Keratinocyte (primary cell): ENCODE measurements around the gene UGT2B28. TPM values are rescaled to one million over a fixed set of nuclear protein-coding genes. Genes with fewer than 3 reads are reported as not detected.
"Not testable (repeated sequence)": the region's sequence is repeated elsewhere in the genome, so short reads cannot be mapped to it uniquely, and the experiment has no call there.

ENCODE experiments used
- DNase-seq: peaks from one replicate; pipeline ENCODE4 v3.0.0-alpha.2; 2011; ENCODE audit warnings: low read depth, missing footprints, low spot score
- FAIRE-seq: peaks from 2 replicates; lab custom pipeline; 2011; peaks lifted over from hg19 to GRCh38; lab: Jason Lieb, UNC
- H2AFZ ChIP-seq: 2 replicates; pipeline ENCODE4 v1.6.0; 2012; ENCODE audit warnings: low read length, control low read depth, inconsistent platforms; ENCODE audit not compliant: control insufficient read depth
- H3K27ac ChIP-seq: 2 replicates; pipeline ENCODE4 v1.5.1; 2011; ENCODE audit warnings: low read length; ENCODE audit not compliant: control insufficient read depth, insufficient read depth
- H3K27me3 ChIP-seq: 3 replicates; pipeline ENCODE4 v1.6.0; 2011; ENCODE audit warnings: low read length; ENCODE audit not compliant: control insufficient read depth, insufficient read depth; ENCODE audit errors: extremely low read depth
- H3K36me3 ChIP-seq, 2 experiments: 2 replicates in 1 of 2; 3 replicates in 1 of 2; pipeline ENCODE4 v1.5.1; 2011; ENCODE audit warnings: low read length in 2 of 2, mild to moderate bottlenecking in 1 of 2; ENCODE audit not compliant: control insufficient read depth in 2 of 2, insufficient read depth in 2 of 2; ENCODE audit errors: extremely low read depth in 1 of 2
- H3K4me1 ChIP-seq: 3 replicates; pipeline ENCODE4 v1.5.1; 2011; ENCODE audit warnings: low read length; ENCODE audit not compliant: control insufficient read depth, insufficient read depth; ENCODE audit errors: extremely low read depth
- H3K4me2 ChIP-seq: 3 replicates; pipeline ENCODE4 v1.6.0; 2011; ENCODE audit warnings: low read depth, low read length; ENCODE audit not compliant: control insufficient read depth, insufficient read depth; ENCODE audit errors: extremely low read depth
- H3K4me3 ChIP-seq, 3 experiments: fragments of 200-600 bp in 1 of 3; sonication (generic) in 1 of 3; 2 replicates in 2 of 3; 3 replicates in 1 of 3; pipeline ENCODE4 v1.5.1; 2011 to 2016; ENCODE audit warnings: low read length in 3 of 3, mild to moderate bottlenecking in 3 of 3, control low read depth in 2 of 3, inconsistent platforms in 1 of 3, low read depth in 1 of 3, mixed read lengths in 1 of 3, mixed run types in 1 of 3, moderate library complexity in 1 of 3; ENCODE audit not compliant: control insufficient read depth in 2 of 3, insufficient read depth in 2 of 3; ENCODE audit errors: extremely low read depth in 1 of 3
- H3K79me2 ChIP-seq: 2 replicates; pipeline ENCODE4 v1.6.0; 2012; ENCODE audit warnings: low read length; ENCODE audit not compliant: control insufficient read depth, insufficient read depth
- H3K9ac ChIP-seq: 3 replicates; pipeline ENCODE4 v1.6.0; 2011; ENCODE audit warnings: low read length; ENCODE audit not compliant: control insufficient read depth, insufficient read depth; ENCODE audit errors: extremely low read depth
- H3K9me1 ChIP-seq: 3 replicates; pipeline ENCODE4 v1.6.0; 2011; ENCODE audit warnings: low read length; ENCODE audit not compliant: control insufficient read depth, insufficient read depth; ENCODE audit errors: extremely low read depth
- H3K9me3 ChIP-seq: 2 replicates; pipeline ENCODE4 v1.5.1; 2012; ENCODE audit warnings: low read depth, low read length; ENCODE audit not compliant: control insufficient read depth
- H4K20me1 ChIP-seq: 3 replicates; pipeline ENCODE4 v1.6.0; 2011; ENCODE audit warnings: low read length; ENCODE audit not compliant: control insufficient read depth, insufficient read depth; ENCODE audit errors: extremely low read depth
- CTCF ChIP-seq, 3 experiments: IDR thresholded peaks in 1 of 3; conservative IDR thresholded peaks in 1 of 3; optimal IDR thresholded peaks in 1 of 3; 2 replicates in 2 of 3; 3 replicates in 1 of 3; pipeline versions ENCODE3 to v1.5.1; 2011; ENCODE audit warnings: low read length in 3 of 3, mild to moderate bottlenecking in 3 of 3, moderate library complexity in 2 of 3, control low read depth in 1 of 3, inconsistent platforms in 1 of 3; ENCODE audit not compliant: insufficient read depth in 2 of 3; ENCODE audit errors: extremely low read depth in 1 of 3
- EZH2 ChIP-seq: IDR thresholded peaks from one replicate; pipeline ENCODE4 v1.6.1; 2012; ENCODE audit warnings: inconsistent platforms, mild to moderate bottlenecking, low read length, moderate library complexity
- dilution Hi-C: fragments of 300-500 bp; cut with MboI; formaldehyde crosslinking; loops from one replicate; pipeline ENCODE4 v1.7.0; 2020; ENCODE audit warnings: low sequenced_read_pairs; ENCODE audit not compliant: extremely low pct_ligation_motif_present
- polyA minus RNA-seq, 3 experiments: library from RNA; depleted of rRNA, polyadenylated mRNA; stranded (reverse); fragments of >200 nt; gene quantifications; 1 replicate in 1 of 3; 2 replicates in 1 of 3; 3 replicates in 1 of 3; pipeline ENCODE4 v1.2.3, GENCODE V29; 2011
- polyA plus RNA-seq, 5 experiments: library from polyadenylated mRNA; depleted of rRNA in 3 of 5; stranded (reverse) in 3 of 5; stranded (forward) in 1 of 5; unstranded in 1 of 5; fragments of >200 nt; gene quantifications; 1 replicate in 1 of 5; 2 replicates in 3 of 5; 3 replicates in 1 of 5; pipeline versions ENCODE4 v1.2.1 to v1.2.3, GENCODE V29; 2011 to 2012; ENCODE audit warnings: missing spikeins in 2 of 5, low read depth in 1 of 5, low replicate concordance in 1 of 5

UGT2B28 gene
- polyA plus RNA-seq (not detected in 3 replicates), polyA minus RNA-seq (0.16 TPM in 1 of 3 replicates, not detected in the others)
- not detected for polyA plus RNA-seq (2011; ENCODE audit: low read depth)
- not detected in 2 replicates for polyA plus RNA-seq (2011; cell fraction: cytosol; rRNA removed)
- not detected in 2 replicates for polyA plus RNA-seq (2011; cell fraction: nucleus; rRNA removed)
- polyA plus RNA-seq (2012; ENCODE audit: low replicate concordance) = not detected in 2 replicates
- not detected for polyA minus RNA-seq (2011; cell fraction: cytosol; rRNA and poly(A)+ RNA removed)
- not detected in 2 replicates for polyA minus RNA-seq (2011; cell fraction: nucleus; rRNA and poly(A)+ RNA removed)

- H3K27me3 ChIP-seq, H3K36me3 ChIP-seq, H3K9ac ChIP-seq, H3K4me2 ChIP-seq, H2AFZ ChIP-seq, H3K4me1 ChIP-seq, FAIRE-seq, dilution Hi-C loops, H3K9me1 ChIP-seq, H4K20me1 ChIP-seq, H3K4me3 ChIP-seq, DNase-seq, H3K9me3 ChIP-seq, H3K79me2 ChIP-seq, H3K27ac ChIP-seq: not testable (repeated sequence)
Measured at GRCh38 chr4:69280081-69280480, at the start of gene UGT2B28. Gene UGT2B28 (plus strand): TSS chr4:69280475. CDS start chr4:69280501, 26 bp downstream.

GRCh38 chr4:69239092-69239491 lies 41.2 kb upstream of the UGT2B28 start:
- no peaks in the 10 kb centered on the region for H3K36me3 ChIP-seq
- H4K20me1 ChIP-seq = no peaks in the 10 kb centered on the region
- no peaks in the 10 kb centered on the region for H3K9me3 ChIP-seq
- no peaks in the 10 kb centered on the region for H3K79me2 ChIP-seq
- DNase-seq (no peak), FAIRE-seq (no peak)
- H2AFZ ChIP-seq = no peak overlapping the region
- no peaks in the 10 kb centered on the region for H3K9me1 ChIP-seq
- H3K4me1 ChIP-seq = no peaks in the 10 kb centered on the region
- H3K4me2 ChIP-seq = no peak overlapping the region
- H3K4me3 ChIP-seq = no peak overlapping the region
- dilution Hi-C loops = no loop called here
- H3K9ac ChIP-seq = no peak overlapping the region
- no peak overlapping the region for H3K27ac ChIP-seq
- TF ChIP-seq CTCF (optimal IDR thresholded peaks at IDR 0.05 in 1 of 3, IDR thresholded peaks at IDR 0.05 in 1 of 3, conservative IDR thresholded peaks at IDR 0.05 in 1 of 3; ENCODE audit: extremely low read depth in 1 of 3, insufficient read depth in 2 of 3, low read length in 3 of 3) = no peak
- TF ChIP-seq EZH2 = no peak
- no peaks in the 10 kb centered on the region for H3K27me3 ChIP-seq
